HepG2 (cell line): ENCODE data around the gene ETFB. TPM values are rescaled to one million over a fixed set of nuclear protein-coding genes. Genes with fewer than 3 reads are reported as not detected.
A peak's percentile ranks its signal among the peaks of the same experiment; 100 is the strongest.

Experiments used
- CEBPG ChIP-seq: IDR thresholded peaks from 2 replicates; pipeline ENCODE4 v1.6.1; 2016
- GATAD2A ChIP-seq: IDR thresholded peaks from 2 replicates; pipeline ENCODE4 v1.6.1; 2016
- IKZF1 ChIP-seq: fragments of 450-650 bp; IDR thresholded peaks from 2 replicates; pipeline ENCODE4 v1.7.1; 2016
- MBNL3 ChIP-seq: fragments of 250-450 bp; sonication (Bioruptor Pico); conservative IDR thresholded peaks from 2 replicates; pipeline ENCODE4 v1.8.0; 2022; ENCODE audit warnings: mild to moderate bottlenecking, inconsistent platforms
- NR2F2 ChIP-seq: IDR thresholded peaks from 2 replicates; pipeline ENCODE4 v1.6.1; 2012; ENCODE audit warnings: low read depth, inconsistent platforms, borderline replicate concordance
- RNF2 ChIP-seq: fragments of 450-650 bp; conservative IDR thresholded peaks from 2 replicates; pipeline ENCODE4 v1.6.1; 2016; ENCODE audit warnings: low read depth
- RXRA ChIP-seq: sonication (generic); formaldehyde crosslinking; IDR thresholded peaks from 2 replicates; pipeline ENCODE4 v1.5.1; 2020; ENCODE audit warnings: missing genetic modification reagents
- SOX5 ChIP-seq: IDR thresholded peaks from 2 replicates; pipeline ENCODE4 v1.6.1; 2016; ENCODE audit warnings: borderline replicate concordance
- WIZ ChIP-seq: sonication (generic); formaldehyde crosslinking; IDR thresholded peaks from 2 replicates; pipeline ENCODE4 v1.5.1; 2020; ENCODE audit warnings: mild to moderate bottlenecking, missing genetic modification reagents
- ZBTB2 ChIP-seq: sonication (generic); formaldehyde crosslinking; IDR thresholded peaks from 2 replicates; pipeline ENCODE4 v1.8.0; 2022; ENCODE audit warnings: low read depth, missing genetic modification reagents
- ZFYVE20 ChIP-seq: sonication (generic); formaldehyde crosslinking; IDR thresholded peaks from 2 replicates; pipeline ENCODE4 v1.8.0; 2023; ENCODE audit warnings: low read depth, mild to moderate bottlenecking, moderate library complexity, missing genetic modification reagents, borderline replicate concordance
- ZNF124 ChIP-seq: sonication (generic); formaldehyde crosslinking; IDR thresholded peaks from 2 replicates; pipeline ENCODE4 v1.4.0; 2020; ENCODE audit warnings: missing genetic modification reagents
- ZNF367 ChIP-seq: sonication (generic); formaldehyde crosslinking; IDR thresholded peaks from 2 replicates; pipeline ENCODE4 v1.4.0; 2020; ENCODE audit warnings: missing genetic modification reagents, borderline replicate concordance
- ZNF414 ChIP-seq: sonication (generic); formaldehyde crosslinking; IDR thresholded peaks from 2 replicates; pipeline ENCODE4 v1.5.0; 2020; ENCODE audit warnings: missing genetic modification reagents
- ZNF850 ChIP-seq: sonication (generic); formaldehyde crosslinking; conservative IDR thresholded peaks from 2 replicates; pipeline ENCODE4 v1.9.0; 2021; ENCODE audit warnings: mild to moderate bottlenecking, missing genetic modification reagents
- ZXDC ChIP-seq: sonication (generic); formaldehyde crosslinking; IDR thresholded peaks from 2 replicates; pipeline ENCODE4 v1.5.0; 2020; ENCODE audit warnings: mild to moderate bottlenecking, missing genetic modification reagents
- polyA plus RNA-seq, 8 experiments: library from polyadenylated mRNA; depleted of rRNA in 3 of 8; stranded (reverse) in 7 of 8; unstranded in 1 of 8; fragments of >200 nt; fragmentation: Illumina TruSeq in 4 of 8; extraction: Trizol in 4 of 8; gene quantifications; 2 replicates each; pipeline versions ENCODE4 v1.2.1 to v1.2.3, GENCODE V29; 2011 to 2016; ENCODE audit warnings: low read depth in 4 of 8, missing spikeins in 1 of 8, mixed read lengths in 1 of 8; ENCODE audit not compliant: insufficient read depth in 1 of 8
- total RNA-seq, 5 experiments: library from RNA; depleted of rRNA; stranded (reverse); fragments of >200 nt; fragmentation: Illumina TruSeq; extraction: Trizol; gene quantifications; 2 replicates each; pipeline ENCODE4 v1.2.3, GENCODE V29; 2016; ENCODE audit warnings: low read depth in 1 of 5

The ETFB gene
- total and polyA plus RNA-seq, 2 of the 13 experiments (the other 11 are each of a cell fraction or from before 2014, with no cell fraction given), result 678 to 1,314 TPM

GRCh38 chr19:51364200-51365106 lies 1.7 kb downstream of the ETFB start (continued):
- no peak for TF ChIP-seq WIZ (CRISPR knock-in tag)
- no peak for TF ChIP-seq NR2F2
- no peak for TF ChIP-seq ZNF124 (CRISPR knock-in tag)
- no peak for TF ChIP-seq ZFYVE20 (CRISPR knock-in tag)
- TF ChIP-seq MBNL3 (CRISPR knock-in tag), result no peak
- peak; percentile 81; the same call in 1 of the 2 replicates for TF ChIP-seq SOX5 (CRISPR knock-in tag)
- 0 out of 2 replicates have a peak, but pooled peaks have one; percentile 31 for TF ChIP-seq CEBPG (CRISPR knock-in tag)
- no peak for TF ChIP-seq ZNF850 (CRISPR knock-in tag)
- TF ChIP-seq ZXDC (CRISPR knock-in tag), result 0 out of 2 replicates have a peak, but pooled peaks have one; percentile 51
- no peak for TF ChIP-seq ZNF414 (CRISPR knock-in tag)
- TF ChIP-seq ZBTB2 (CRISPR knock-in tag), result no peak
- no peak for TF ChIP-seq IKZF1
- TF ChIP-seq ZNF367, result no peak
- peak; percentile 54; the same call in 1 of the 2 replicates for TF ChIP-seq GATAD2A (CRISPR knock-in tag)
- no peak for TF ChIP-seq RNF2
- peak; percentile 52; the same call in 1 of the 2 replicates for TF ChIP-seq RXRA (CRISPR knock-in tag)
- TF ChIP-seq, all 625 proteins: peak for 75
